ENCODE results near the gene ITGB4. TPM values are rescaled to one million over a fixed set of nuclear protein-coding genes. Genes with fewer than 3 reads are reported as not detected.

ITGB4 gene
- total and polyA plus RNA-seq, 2 of the 13 experiments (the other 11 are each of a cell fraction or from before 2014, with no cell fraction given), result 6.9 to 14.5 TPM

GRCh38 chr17:75697651-75698291 is 23.5 kb upstream of the ITGB4 start (continued):
- TF ChIP-seq RERE (CRISPR knock-in tag; IDR thresholded peaks at IDR 0.05; ENCODE audit: low read depth), result 0 out of 2 replicates have a peak, but pooled peaks have one; percentile 21
- no peak for TF ChIP-seq MXD4 (CRISPR knock-in tag; IDR thresholded peaks at IDR 0.05)
- no peak for TF ChIP-seq IRF9 (CRISPR knock-in tag; IDR thresholded peaks at IDR 0.05; ENCODE audit: borderline replicate concordance)
- no peak for TF ChIP-seq MTF1 (CRISPR knock-in tag; IDR thresholded peaks at IDR 0.05)
- TF ChIP-seq ISL2 (CRISPR knock-in tag; IDR thresholded peaks at IDR 0.05), result no peak
- TF ChIP-seq THRA (CRISPR knock-in tag; IDR thresholded peaks at IDR 0.05; ENCODE audit: borderline replicate concordance), result peak; percentile 34; the same call in 1 of the 2 replicates
- peak; percentile 25; the same call in 1 of the 2 replicates for TF ChIP-seq YEATS2 (CRISPR knock-in tag; IDR thresholded peaks at IDR 0.05; ENCODE audit: borderline replicate concordance)
- TF ChIP-seq TFDP1 (CRISPR knock-in tag; IDR thresholded peaks at IDR 0.05; ENCODE audit: borderline replicate concordance), result peak; percentile 34; the same call in 1 of the 2 replicates
- TF ChIP-seq THAP11 (CRISPR knock-in tag; IDR thresholded peaks at IDR 0.05), result peak; percentile 40; the same call in 1 of the 2 replicates
- no peak for TF ChIP-seq TBP (CRISPR knock-in tag; IDR thresholded peaks at IDR 0.05)
- no peak for TF ChIP-seq PRPF4 (IDR thresholded peaks at IDR 0.05; ENCODE audit: low read depth, low read length, poor library complexity, severe bottlenecking)
- TF ChIP-seq HDAC1 (CRISPR knock-in tag; IDR thresholded peaks at IDR 0.05), result peak; percentile 37; the same call in 1 of the 2 replicates
- TF ChIP-seq NFE2L1 (CRISPR knock-in tag; IDR thresholded peaks at IDR 0.05; ENCODE audit: borderline replicate concordance), result no peak
- no peak for TF ChIP-seq NR2F1 (CRISPR knock-in tag; IDR thresholded peaks at IDR 0.05)
- TF ChIP-seq STAG1 (CRISPR knock-in tag; IDR thresholded peaks at IDR 0.05), result no peak
- no peak for TF ChIP-seq CENPBD1 (CRISPR knock-in tag; IDR thresholded peaks at IDR 0.05; ENCODE audit: borderline replicate concordance, low read depth)
- TF ChIP-seq HNRNPH1 (optimal IDR thresholded peaks at IDR 0.05; ENCODE audit: low read depth, low read length), result no peak
- no peak for TF ChIP-seq CBX2 (IDR thresholded peaks at IDR 0.05; ENCODE audit: low read depth, low read length)
- TF ChIP-seq CBX2 (CRISPR knock-in tag; IDR thresholded peaks at IDR 0.05; ENCODE audit: low read depth), result no peak
- no peak for TF ChIP-seq SP140L (CRISPR knock-in tag; IDR thresholded peaks at IDR 0.05; ENCODE audit: borderline replicate concordance)
- no peak for TF ChIP-seq ATRX (CRISPR knock-in tag; IDR thresholded peaks at IDR 0.05; ENCODE audit: borderline replicate concordance)
